Inferior parietal cortex (tissue), 1 donor: ENCODE measurements around the gene NAP1L4.
"Not testable (repeated sequence)": the region's sequence is repeated elsewhere in the genome, so short reads cannot be mapped to it uniquely, and the experiment has no call there.

Experiments used
- DNase-seq: peaks from one replicate; pipeline ENCODE4 v3.0.0-alpha.2; 2016; ENCODE audit errors: extremely low spot score

The NAP1L4 gene

DNA sequence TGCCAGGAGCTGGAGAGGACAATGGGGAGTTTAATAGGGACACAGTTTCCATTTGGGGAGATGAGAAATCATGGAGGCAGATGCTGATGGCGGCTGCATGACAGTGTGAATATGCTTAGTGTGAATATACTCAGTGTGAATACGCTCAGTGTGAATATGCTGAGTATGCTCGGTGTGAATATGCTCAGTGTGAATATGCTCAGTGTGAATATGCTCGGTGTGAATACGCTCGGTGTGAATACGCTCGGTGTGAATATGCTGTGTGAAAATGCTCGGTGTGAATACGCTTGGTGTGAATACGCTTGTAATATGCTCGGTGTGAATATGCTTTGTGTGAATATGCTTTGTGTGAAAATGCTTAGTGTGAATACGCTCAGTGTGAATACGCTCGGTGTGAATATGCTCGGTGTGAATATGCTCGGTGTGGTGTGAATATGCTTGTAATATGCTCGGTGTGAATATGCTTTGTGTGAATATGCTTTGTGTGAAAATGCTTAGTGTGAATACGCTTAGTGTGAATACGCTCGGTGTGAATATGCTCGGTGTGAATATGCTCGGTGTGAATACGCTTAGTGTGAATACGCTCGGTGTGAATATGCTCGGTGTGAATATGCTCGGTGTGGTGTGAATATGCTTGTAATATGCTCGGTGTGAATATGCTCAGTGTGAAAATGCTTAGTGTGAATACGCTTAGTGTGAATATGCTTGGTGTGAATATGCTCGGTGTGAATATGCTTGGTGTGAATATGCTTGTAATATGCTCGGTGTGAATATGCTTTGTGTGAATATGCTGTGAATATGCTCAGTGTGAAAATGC, 54.3 kb downstream of the NAP1L4 start:
- DNase-seq: not testable (repeated sequence)

GRCh38 chr11:2934611-2935239, 57.4 kb downstream of the NAP1L4 start:
- DNase-seq: no peak

- no peak for DNase-seq
Observed at GRCh38 chr11:2934021-2934550, 58.0 kb downstream of the NAP1L4 start.

- DNase-seq: no peak
Observed at GRCh38 chr11:2933375-2934020, 58.6 kb downstream of the NAP1L4 start.

DNA sequence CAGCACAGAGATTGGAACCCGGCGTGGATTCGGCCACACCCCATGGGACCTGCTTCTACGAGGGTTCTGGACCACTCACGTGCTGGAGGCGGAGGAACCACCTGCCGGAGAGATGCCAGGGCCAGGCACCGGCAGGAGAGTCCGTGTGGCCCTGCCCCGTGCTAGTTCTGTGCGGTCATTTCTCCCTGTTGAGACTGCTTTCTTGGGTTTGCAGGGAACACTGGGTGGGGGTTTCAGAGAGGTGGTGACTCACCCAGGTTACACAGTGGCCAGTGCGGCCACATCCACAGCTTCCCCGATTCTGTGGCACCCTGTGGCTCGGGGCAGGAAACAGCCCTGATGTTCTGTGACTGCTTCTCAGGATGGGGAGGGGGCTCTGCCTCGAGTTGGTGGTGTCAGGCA, 59.3 kb downstream of the NAP1L4 start:
- no peak for DNase-seq

DNA sequence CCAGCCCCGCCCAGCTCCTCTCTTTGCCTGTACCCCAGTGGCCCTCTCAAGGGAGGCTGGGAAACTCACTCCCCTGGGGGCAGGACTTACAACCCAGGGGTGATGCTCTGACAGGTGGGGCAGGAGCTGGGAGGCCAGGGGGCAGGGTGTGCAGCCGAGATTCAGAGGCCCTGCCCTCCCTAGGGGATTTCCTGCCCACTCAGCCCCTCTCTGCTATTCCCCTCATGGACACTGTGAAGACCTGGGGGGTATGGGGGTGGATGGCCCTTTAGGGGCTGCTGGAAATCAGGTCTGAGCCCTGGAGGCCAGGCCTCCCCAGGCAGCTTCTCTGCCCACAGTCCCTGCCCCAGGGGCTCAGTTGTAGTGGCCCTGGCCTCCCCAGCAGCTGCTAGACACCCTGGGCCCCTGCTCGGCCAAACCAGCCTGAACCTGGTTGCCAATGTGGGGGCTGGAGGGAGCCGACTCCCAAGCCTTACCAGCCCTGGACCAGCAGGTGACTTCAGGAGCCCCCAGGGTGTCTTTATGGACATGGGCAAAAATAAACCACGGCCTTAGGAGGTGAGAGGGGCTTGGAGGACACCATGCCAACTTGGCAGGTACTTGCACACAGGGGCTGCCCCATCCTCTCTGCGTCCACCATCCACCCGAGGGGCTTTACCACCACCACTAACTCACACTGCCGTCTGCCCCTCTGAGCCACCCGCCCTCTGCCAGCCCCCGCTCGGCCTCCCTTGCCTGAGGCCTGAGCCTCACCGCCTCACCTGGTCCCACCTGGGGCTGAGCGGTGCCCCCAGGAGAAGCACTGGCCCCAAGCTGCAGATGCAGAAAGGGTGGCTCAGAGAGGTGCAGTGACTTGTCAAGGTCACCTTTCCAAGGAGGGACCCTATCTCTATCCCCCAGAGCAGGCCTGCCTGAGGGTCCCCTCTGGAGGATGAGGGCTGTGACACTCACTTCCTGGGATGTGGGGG, 60.1 kb downstream of the NAP1L4 start:
- no peak for DNase-seq

- no peak for DNase-seq
Observed at GRCh38 chr11:2931420-2931746, 60.7 kb downstream of the NAP1L4 start.

GRCh38 chr11:2930704-2931419, 61.3 kb downstream of the NAP1L4 start:
- no peak for DNase-seq

- DNase-seq: no peak
Observed at GRCh38 chr11:2929950-2930703, 62.0 kb downstream of the NAP1L4 start.

- DNase-seq: no peak
Observed at GRCh38 chr11:2929531-2929949, 62.6 kb downstream of the NAP1L4 start.

- DNase-seq: no peak
Observed at GRCh38 chr11:2928605-2929530, 63.3 kb downstream of the NAP1L4 start, which contains the start of gene PHLDA2. Gene PHLDA2 (minus strand): TSS chr11:2929420. CDS start chr11:2929364, 56 bp downstream.

- no peak for DNase-seq
Observed at GRCh38 chr11:2927851-2928604, 64.1 kb downstream of the NAP1L4 start.

DNA sequence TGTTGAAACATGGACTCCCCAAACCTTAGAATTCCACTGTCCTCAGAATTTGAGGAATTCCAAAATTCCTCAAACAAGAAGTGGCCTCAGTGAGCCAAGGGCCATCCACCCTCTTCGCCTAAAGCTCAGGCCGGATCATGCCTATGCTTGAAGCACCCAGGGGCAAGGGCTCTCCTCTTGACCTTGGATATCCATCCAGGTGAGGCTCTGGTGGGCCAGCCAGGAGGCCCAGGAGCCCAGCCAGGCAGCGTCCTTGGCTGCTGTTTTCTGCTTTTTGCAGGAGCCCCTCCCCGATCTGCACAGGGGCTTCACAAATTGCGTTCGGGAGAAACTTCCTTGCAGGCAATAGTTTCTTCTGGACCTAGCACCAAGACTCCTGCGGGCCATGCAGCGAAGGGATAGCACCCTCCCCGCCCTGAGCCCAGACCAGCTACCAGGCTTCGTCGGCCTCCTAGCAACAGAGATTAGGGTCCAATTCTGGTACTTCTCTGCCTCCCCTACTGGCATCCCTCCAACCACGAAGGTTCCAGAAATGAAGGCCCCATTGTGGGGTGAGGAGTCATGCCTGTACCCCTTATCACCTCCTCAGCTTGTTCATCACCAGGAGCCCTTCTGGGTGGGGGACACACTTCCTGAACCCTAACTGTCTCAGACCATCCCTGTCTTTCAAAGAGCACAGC, 64.9 kb downstream of the NAP1L4 start:
- DNase-seq: no peak

- DNase-seq: no peak
Observed at GRCh38 chr11:2926611-2927051, 65.5 kb downstream of the NAP1L4 start.

GRCh38 chr11:2924821-2925675, 67.1 kb downstream of the NAP1L4 start:
- no peak for DNase-seq

GRCh38 chr11:2924381-2924780, 67.7 kb downstream of the NAP1L4 start:
- no peak for DNase-seq
